SU-DHL-6 (cell line): ENCODE data around the gene PDE6H.

ENCODE experiments used
- H2AFZ ChIP-seq: fragments of 200-600 bp; sonication (generic); 2 replicates; pipeline ENCODE4 v1.6.1; 2014; ENCODE audit warnings: low read depth, mild to moderate bottlenecking, moderate library complexity, mixed read lengths, antibody characterized with exemption, low read length; ENCODE audit not compliant: severe bottlenecking
- H3F3A ChIP-seq: fragments of 200-600 bp; shearing (Covaris generic); 2 replicates; pipeline ENCODE4 v1.6.0; 2016; ENCODE audit warnings: antibody characterized with exemption, mild to moderate bottlenecking; ENCODE audit not compliant: insufficient read depth
- H3K27ac ChIP-seq: fragments of 200-600 bp; sonication (generic); 2 replicates; pipeline ENCODE4 v1.5.1; 2016; ENCODE audit warnings: low read depth, mild to moderate bottlenecking, low read length, moderate library complexity, mixed read lengths
- H3K27me3 ChIP-seq: fragments of 200-600 bp; sonication (generic), shearing (Covaris generic); 2 replicates; pipeline ENCODE4 v1.6.0; 2014; ENCODE audit warnings: mild to moderate bottlenecking, low read length
- H3K36me3 ChIP-seq: fragments of 200-600 bp; sonication (generic); 2 replicates; pipeline ENCODE4 v1.6.1; 2014; ENCODE audit warnings: mild to moderate bottlenecking, low read length, mixed read lengths
- H3K4me2 ChIP-seq: fragments of 300-600, 200-600 bp; shearing (Covaris generic), sonication (generic); 2 replicates; pipeline ENCODE4 v1.6.0; 2014; ENCODE audit warnings: low read length, low read depth, mild to moderate bottlenecking; ENCODE audit not compliant: poor library complexity, severe bottlenecking
- H3K4me3 ChIP-seq: fragments of 200-600 bp; sonication (generic); 2 replicates; pipeline ENCODE4 v1.5.1; 2014; ENCODE audit warnings: antibody characterized with exemption, low read length, mild to moderate bottlenecking, mixed read lengths; ENCODE audit not compliant: insufficient read depth, poor library complexity, severe bottlenecking
- H3K79me2 ChIP-seq: fragments of 200-600 bp; sonication (generic); 2 replicates; pipeline ENCODE4 v1.6.1; 2014; ENCODE audit warnings: mild to moderate bottlenecking, low read length, moderate library complexity; ENCODE audit not compliant: insufficient read depth
- H3K9ac ChIP-seq: fragments of 200-600 bp; sonication (generic); 2 replicates; pipeline ENCODE4 v1.7.0; 2014; ENCODE audit warnings: mild to moderate bottlenecking, low read length
- H3K9me2 ChIP-seq: fragments of 200-600 bp; sonication (generic); replicated peaks from 2 replicates; pipeline ENCODE4 v1.6.1; 2014; ENCODE audit warnings: low read length; ENCODE audit not compliant: insufficient read depth
- H3K9me3 ChIP-seq: fragments of 200-600 bp; sonication (generic); 2 replicates; pipeline ENCODE4 v1.6.1; 2014; ENCODE audit warnings: low read length, mixed read lengths; ENCODE audit not compliant: insufficient read depth
- H4K20me1 ChIP-seq: fragments of 200-600 bp; sonication (generic); 2 replicates; pipeline ENCODE4 v1.6.1; 2014; ENCODE audit warnings: low read depth, mild to moderate bottlenecking, antibody characterized with exemption, low read length, moderate library complexity, mixed read lengths
- EZH2phosphoT487 ChIP-seq: fragments of 200-600 bp; sonication (generic), shearing (Covaris generic); conservative IDR thresholded peaks from 2 replicates; pipeline ENCODE4 v1.6.1; 2018; ENCODE audit warnings: mild to moderate bottlenecking, antibody characterized with exemption, low read length, moderate library complexity, mixed read lengths
- TF ChIP-seq, protein P1 (sequence below): fragments of 200-600 bp; sonication (generic); IDR thresholded peaks from one replicate; pipeline ENCODE4 v1.5.1; 2017; ENCODE audit warnings: antibody characterized with exemption, mild to moderate bottlenecking, low read length, moderate library complexity; ENCODE audit not compliant: insufficient read depth, poor library complexity, severe bottlenecking

Gene PDE6H

DNA sequence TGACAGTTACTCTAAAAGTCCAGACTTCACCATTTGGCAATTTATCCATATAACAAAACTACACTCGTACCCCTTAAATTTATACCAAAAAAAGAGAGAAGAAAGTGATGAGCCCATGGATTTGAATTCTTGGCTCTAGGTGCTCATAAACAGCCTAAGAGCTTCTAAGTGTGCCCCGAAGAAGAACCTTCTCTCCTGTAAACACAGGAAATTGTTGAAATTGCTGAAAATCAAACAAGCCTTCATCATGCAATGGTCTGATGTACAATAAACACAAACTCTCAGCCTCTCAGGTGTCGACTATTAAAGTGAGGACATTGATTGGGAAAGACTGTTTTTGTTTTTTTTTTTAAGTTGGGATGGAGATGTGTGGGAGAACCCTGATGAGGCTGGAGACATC lies 21.8 kb downstream of the PDE6H start:
- no peaks in the 10 kb centered on the region for H4K20me1 ChIP-seq
- no peak overlapping the region for H3K4me3 ChIP-seq
- H2AFZ ChIP-seq = no peak overlapping the region
- no peaks in the 10 kb centered on the region; the same call in 1 of the 2 replicates for H3K27me3 ChIP-seq
- no peak overlapping the region for H3K4me2 ChIP-seq
- no peaks in the 10 kb centered on the region for H3K79me2 ChIP-seq
- H3K9me3 ChIP-seq = no peaks in the 10 kb centered on the region
- no peak for TF ChIP-seq EZH2phosphoT487
- TF ChIP-seq, protein P1, sequence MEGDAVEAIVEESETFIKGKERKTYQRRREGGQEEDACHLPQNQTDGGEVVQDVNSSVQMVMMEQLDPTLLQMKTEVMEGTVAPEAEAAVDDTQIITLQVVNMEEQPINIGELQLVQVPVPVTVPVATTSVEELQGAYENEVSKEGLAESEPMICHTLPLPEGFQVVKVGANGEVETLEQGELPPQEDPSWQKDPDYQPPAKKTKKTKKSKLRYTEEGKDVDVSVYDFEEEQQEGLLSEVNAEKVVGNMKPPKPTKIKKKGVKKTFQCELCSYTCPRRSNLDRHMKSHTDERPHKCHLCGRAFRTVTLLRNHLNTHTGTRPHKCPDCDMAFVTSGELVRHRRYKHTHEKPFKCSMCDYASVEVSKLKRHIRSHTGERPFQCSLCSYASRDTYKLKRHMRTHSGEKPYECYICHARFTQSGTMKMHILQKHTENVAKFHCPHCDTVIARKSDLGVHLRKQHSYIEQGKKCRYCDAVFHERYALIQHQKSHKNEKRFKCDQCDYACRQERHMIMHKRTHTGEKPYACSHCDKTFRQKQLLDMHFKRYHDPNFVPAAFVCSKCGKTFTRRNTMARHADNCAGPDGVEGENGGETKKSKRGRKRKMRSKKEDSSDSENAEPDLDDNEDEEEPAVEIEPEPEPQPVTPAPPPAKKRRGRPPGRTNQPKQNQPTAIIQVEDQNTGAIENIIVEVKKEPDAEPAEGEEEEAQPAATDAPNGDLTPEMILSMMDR = no peak
- H3F3A ChIP-seq = no peaks in the 10 kb centered on the region
- no peak overlapping the region for H3K9ac ChIP-seq
- H3K27ac ChIP-seq = no peak overlapping the region
- H3K9me2 ChIP-seq = no peaks in the 10 kb centered on the region
- no peaks in the 10 kb centered on the region for H3K36me3 ChIP-seq

DNA sequence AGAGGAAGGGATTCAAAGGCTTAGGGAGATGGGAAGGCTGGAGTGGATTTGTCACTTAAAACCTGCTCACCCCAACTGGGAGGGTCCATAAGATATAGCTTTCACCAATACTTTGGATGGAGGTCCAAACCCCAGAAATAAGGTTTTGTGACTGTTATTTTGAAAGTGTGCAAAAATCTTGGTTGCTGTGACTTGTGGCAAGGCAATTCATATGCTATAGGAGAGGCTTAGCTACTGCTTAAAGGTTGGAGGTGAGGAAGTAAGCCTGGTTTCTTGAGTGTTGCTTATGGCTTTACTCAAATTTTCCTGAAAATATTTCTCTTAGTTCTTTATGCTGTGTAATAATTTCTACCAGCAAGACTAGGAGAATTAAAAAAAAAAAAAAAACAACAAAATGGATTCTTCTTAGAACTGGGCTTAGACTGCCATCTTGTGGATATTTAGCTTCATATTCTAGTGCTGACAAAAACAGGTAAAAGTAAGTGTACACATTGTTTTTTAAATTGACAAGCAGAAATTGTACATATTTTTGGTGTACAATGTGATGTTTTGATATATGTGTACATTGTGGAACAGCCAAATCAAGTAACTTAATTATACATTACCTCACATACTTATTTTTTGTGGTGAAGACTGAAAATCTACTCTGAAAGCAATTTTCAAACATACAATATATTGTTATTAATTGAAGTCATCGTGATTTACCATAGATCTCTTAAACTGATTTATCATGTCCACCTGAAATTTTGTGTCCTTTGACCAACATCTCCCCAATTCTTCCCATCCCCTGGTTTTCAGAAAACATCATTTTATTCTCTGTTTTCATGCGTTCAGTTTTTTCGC lies 23.0 kb downstream of the PDE6H start:
- H3F3A ChIP-seq = no peaks in the 10 kb centered on the region
- no peak overlapping the region for H3K27ac ChIP-seq
- no peaks in the 10 kb centered on the region for H4K20me1 ChIP-seq
- H3K27me3 ChIP-seq = no peaks in the 10 kb centered on the region; the same call in 1 of the 2 replicates
- no peaks in the 10 kb centered on the region for H3K79me2 ChIP-seq
- no peaks in the 10 kb centered on the region for H3K9me2 ChIP-seq
- no peaks in the 10 kb centered on the region for H3K9me3 ChIP-seq
- H3K4me3 ChIP-seq = no peak overlapping the region
- no peaks in the 10 kb centered on the region for H3K36me3 ChIP-seq
- TF ChIP-seq, protein P1 = peak; percentile 44
- TF ChIP-seq EZH2phosphoT487 = no peak
- H3K4me2 ChIP-seq = no peak overlapping the region
- no peak overlapping the region for H3K9ac ChIP-seq
- no peak overlapping the region for H2AFZ ChIP-seq

DNA sequence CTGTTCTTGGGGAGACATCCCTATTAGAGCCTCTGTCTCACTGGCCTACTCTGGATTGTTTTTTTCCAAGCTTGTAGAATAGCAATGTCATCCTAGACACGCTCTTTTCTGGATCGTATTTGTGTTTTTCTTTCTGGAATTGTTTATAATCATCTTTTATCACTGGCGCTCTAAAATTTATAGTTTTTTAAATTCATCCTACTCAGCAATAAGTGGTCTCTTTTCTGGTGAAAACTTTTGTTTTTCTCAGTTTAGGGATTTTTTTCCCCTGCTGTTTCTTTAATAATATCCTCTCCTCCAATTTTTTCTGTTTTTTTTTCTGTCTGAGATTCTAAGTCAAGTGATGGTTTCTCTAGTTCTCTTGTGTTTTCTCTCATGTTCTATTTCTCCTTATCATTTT lies 25.2 kb downstream of the PDE6H start:
- Histone ChIP-seq H2AFZ (no peak overlapping the region), H3K36me3 (no peaks in the 10 kb centered on the region), H3K27ac (no peak overlapping the region), H3K9me3 (no peaks in the 10 kb centered on the region), H4K20me1 (no peaks in the 10 kb centered on the region), H3K4me3 (no peak overlapping the region), H3F3A (no peaks in the 10 kb centered on the region), H3K9ac (no peak overlapping the region), H3K79me2 (no peaks in the 10 kb centered on the region), H3K27me3 (no peaks in the 10 kb centered on the region; the same call in 1 of the 2 replicates), H3K4me2 (no peak overlapping the region), H3K9me2 (no peaks in the 10 kb centered on the region)
- no peak for TF ChIP-seq EZH2phosphoT487
- TF ChIP-seq, protein P1 = no peak
